Measurements from ENCODE around the gene KHDRBS1.

GRCh38 chr1:32012709-32013385 lies 821 bp upstream of the KHDRBS1 start:
- TF ChIP-seq POLR2A (IDR thresholded peaks at IDR 0.05; ENCODE audit: low read length) = no peak
- TF ChIP-seq GATA1 (IDR thresholded peaks at IDR 0.05; ENCODE audit: low read depth, low read length) = no peak

Data from erythroblast (primary cell).